NCI-H510A (cell line): ENCODE results near the gene NTNG1.

Experiments used
- DNase-seq: peaks from one replicate; lab custom pipeline; 2025; lab: John Stamatoyannopoulos, UW

Gene NTNG1

GRCh38 chr1:107342316-107342715 lies 201.5 kb downstream of the NTNG1 start:
- DNase-seq: no peak

GRCh38 chr1:107342768-107343167 lies 201.9 kb downstream of the NTNG1 start:
- DNase-seq: no peak

GRCh38 chr1:107343601-107344000 lies 202.8 kb downstream of the NTNG1 start:
- no peak for DNase-seq

GRCh38 chr1:107344268-107344760 lies 203.5 kb downstream of the NTNG1 start:
- no peak for DNase-seq

GRCh38 chr1:107344836-107345235 lies 204.0 kb downstream of the NTNG1 start:
- no peak for DNase-seq

GRCh38 chr1:107352850-107353249 lies 212.0 kb downstream of the NTNG1 start:
- DNase-seq: no peak

- DNase-seq: no peak
These were observed 216.5 kb downstream of the NTNG1 start for GRCh38 chr1:107357376-107357775.

GRCh38 chr1:107358619-107359327 lies 217.9 kb downstream of the NTNG1 start:
- DNase-seq: no peak

- DNase-seq: no peak
These were observed 218.8 kb downstream of the NTNG1 start for GRCh38 chr1:107359472-107360241.

- DNase-seq: no peak
These were observed 221.8 kb downstream of the NTNG1 start for GRCh38 chr1:107362468-107363140.

GRCh38 chr1:107363154-107363553 lies 222.3 kb downstream of the NTNG1 start:
- no peak for DNase-seq

GRCh38 chr1:107365527-107366240 lies 224.8 kb downstream of the NTNG1 start:
- DNase-seq: no peak

- no peak for DNase-seq
These were observed 237.6 kb downstream of the NTNG1 start for GRCh38 chr1:107378426-107378825.

- no peak for DNase-seq
These were observed 238.0 kb downstream of the NTNG1 start for GRCh38 chr1:107378866-107379265.

- DNase-seq: no peak
These were observed 239.0 kb downstream of the NTNG1 start for GRCh38 chr1:107379826-107380225.

GRCh38 chr1:107389410-107390396 lies 248.9 kb downstream of the NTNG1 start:
- no peak for DNase-seq

GRCh38 chr1:107394301-107394700 lies 253.5 kb downstream of the NTNG1 start:
- DNase-seq: no peak

GRCh38 chr1:107401704-107402103 lies 260.9 kb downstream of the NTNG1 start:
- DNase-seq: no peak

- no peak for DNase-seq
These were observed 263.9 kb downstream of the NTNG1 start for GRCh38 chr1:107404756-107405155.

GRCh38 chr1:107405236-107405635 lies 264.4 kb downstream of the NTNG1 start:
- no peak for DNase-seq

GRCh38 chr1:107407011-107407410 lies 266.2 kb downstream of the NTNG1 start:
- no peak for DNase-seq
